Measurements from ENCODE around the gene SERPINB7.

Gene SERPINB7

GRCh38 chr18:63753676-63754075, 21.5 kb upstream of the SERPINB7 start:
- TF ChIP-seq REST (IDR thresholded peaks at IDR 0.05; ENCODE audit: insufficient read depth in 1 of 2, low read depth in 2 of 2, low read length in 2 of 2) (no peak), TAF1 (IDR thresholded peaks at IDR 0.05; ENCODE audit: borderline replicate concordance, insufficient read depth, low read length) (no peak), POLR2AphosphoS5 (IDR thresholded peaks at IDR 0.05; ENCODE audit: low read depth, low read length) (no peak)

DNA sequence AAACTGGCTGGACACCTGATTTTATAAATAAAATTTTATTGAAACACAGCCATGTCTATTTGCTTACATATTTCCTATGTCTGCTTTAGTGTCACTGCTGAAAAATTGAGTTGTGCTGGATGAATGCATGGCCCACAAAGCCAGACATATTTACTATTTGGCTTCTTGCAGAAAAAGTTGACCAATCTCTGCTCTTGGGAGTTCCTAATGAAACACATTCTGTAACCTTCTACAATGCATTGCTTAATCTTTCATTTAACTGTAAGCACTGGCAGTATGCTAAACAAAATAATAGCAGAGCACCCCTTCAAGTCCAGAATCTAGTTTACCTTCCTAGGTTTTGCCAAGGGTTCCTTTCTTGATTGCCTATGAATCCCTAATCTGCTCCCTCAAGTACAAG, 17.7 kb upstream of the SERPINB7 start:
- TF ChIP-seq POLR2AphosphoS5 (IDR thresholded peaks at IDR 0.05; ENCODE audit: low read depth, low read length), result no peak
- no peak for TF ChIP-seq SIN3A (IDR thresholded peaks at IDR 0.05; ENCODE audit: borderline replicate concordance, insufficient read depth, low read length)
- no peak for TF ChIP-seq REST (IDR thresholded peaks at IDR 0.05; ENCODE audit: insufficient read depth in 1 of 2, low read depth in 2 of 2, low read length in 2 of 2)
- no peak for TF ChIP-seq TAF1 (IDR thresholded peaks at IDR 0.05; ENCODE audit: borderline replicate concordance, insufficient read depth, low read length)
- TF ChIP-seq FOXP2 (optimal IDR thresholded peaks at IDR 0.05; ENCODE audit: borderline replicate concordance, extremely low read depth, extremely low read length, insufficient read depth), result no peak

DNA sequence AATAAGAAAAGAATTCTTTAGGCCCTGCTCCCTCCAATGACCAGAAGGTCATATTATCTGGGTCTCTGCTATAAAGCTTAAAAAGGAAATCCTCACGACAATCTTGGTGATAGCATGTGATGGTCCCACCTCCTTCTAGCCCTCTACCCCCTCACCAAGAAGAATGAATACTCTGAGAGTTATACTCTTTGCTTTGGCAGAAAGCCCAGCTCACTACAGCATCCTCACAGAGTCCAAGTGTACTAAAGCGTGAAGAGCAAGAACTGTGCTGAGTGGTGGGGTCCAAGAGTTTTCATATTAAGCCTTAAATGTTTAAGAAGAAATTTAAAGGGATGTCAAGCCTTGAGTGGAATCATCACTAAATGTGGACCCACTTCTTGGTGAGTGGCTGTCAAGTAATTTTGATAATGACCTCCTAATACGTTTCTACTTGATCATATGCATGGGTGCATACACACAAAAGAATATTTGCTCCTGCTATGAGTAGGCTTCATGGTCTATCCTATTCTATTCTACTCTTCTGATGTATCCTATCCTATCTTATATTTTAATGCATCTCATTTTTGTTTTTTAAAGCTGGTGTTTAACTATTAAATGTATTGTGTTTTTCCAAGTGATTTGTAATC, 16.5 kb upstream of the SERPINB7 start:
- TF ChIP-seq SIN3A (IDR thresholded peaks at IDR 0.05; ENCODE audit: borderline replicate concordance, insufficient read depth, low read length) (no peak), POLR2AphosphoS5 (IDR thresholded peaks at IDR 0.05; ENCODE audit: low read depth, low read length) (no peak), TAF1 (IDR thresholded peaks at IDR 0.05; ENCODE audit: borderline replicate concordance, insufficient read depth, low read length) (no peak), FOXP2 (optimal IDR thresholded peaks at IDR 0.05; ENCODE audit: borderline replicate concordance, extremely low read depth, extremely low read length, insufficient read depth) (no peak), REST (IDR thresholded peaks at IDR 0.05; ENCODE audit: insufficient read depth in 1 of 2, low read depth in 2 of 2, low read length in 2 of 2) (no peak)

GRCh38 chr18:63762518-63762917, 12.7 kb upstream of the SERPINB7 start:
- no peak for TF ChIP-seq FOXP2 (optimal IDR thresholded peaks at IDR 0.05; ENCODE audit: borderline replicate concordance, extremely low read depth, extremely low read length, insufficient read depth)
- TF ChIP-seq POLR2AphosphoS5 (IDR thresholded peaks at IDR 0.05; ENCODE audit: low read depth, low read length), result no peak
- no peak for TF ChIP-seq REST (IDR thresholded peaks at IDR 0.05; ENCODE audit: insufficient read depth in 1 of 2, low read depth in 2 of 2, low read length in 2 of 2)
- no peak for TF ChIP-seq SIN3A (IDR thresholded peaks at IDR 0.05; ENCODE audit: borderline replicate concordance, insufficient read depth, low read length)
- TF ChIP-seq TAF1 (IDR thresholded peaks at IDR 0.05; ENCODE audit: borderline replicate concordance, insufficient read depth, low read length), result no peak
